NCI-H2171 (cell line): ENCODE measurements around the gene DYNC1LI2.

Experiments used
- DNase-seq: peaks from one replicate; lab custom pipeline; 2025; lab: John Stamatoyannopoulos, UW

Gene DYNC1LI2

DNA sequence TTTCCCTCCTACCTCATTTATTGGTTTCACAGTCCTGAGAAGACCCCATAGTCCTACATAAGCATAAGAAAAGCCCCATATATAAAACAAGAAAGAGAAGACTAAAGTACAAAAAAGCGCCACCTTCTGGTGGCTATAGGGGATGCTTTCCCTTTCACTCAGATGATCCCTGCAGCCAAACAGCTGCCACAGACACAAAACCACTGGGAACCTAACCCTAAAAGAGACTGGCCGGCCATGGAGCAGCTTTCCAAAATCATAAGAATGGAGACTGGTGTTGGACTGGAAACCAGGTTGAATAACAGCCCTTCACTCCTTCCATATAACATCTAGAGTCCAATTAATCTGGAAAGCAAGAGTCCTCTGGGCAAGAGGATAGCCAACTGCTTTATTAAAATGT, 11.4 kb downstream of the DYNC1LI2 start:
- no peak for DNase-seq

DNA sequence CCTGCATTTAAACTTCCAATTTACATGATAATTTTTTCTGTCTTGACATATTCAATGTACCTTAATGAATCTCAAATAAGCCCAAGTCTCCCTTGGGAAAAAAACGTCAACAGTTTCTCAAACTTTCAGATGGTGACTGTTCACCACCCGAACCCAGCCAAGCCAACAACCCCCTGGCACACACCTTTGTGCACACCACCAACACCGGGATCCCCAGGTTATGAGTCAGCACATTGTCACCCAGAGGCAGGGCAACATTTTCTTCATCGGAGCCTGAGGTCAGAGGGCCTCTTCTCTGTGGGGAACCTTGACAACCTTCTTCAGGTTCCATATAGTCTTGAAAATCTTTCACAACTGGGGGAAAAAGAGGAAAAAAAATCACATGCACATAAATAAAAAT, 15.5 kb downstream of the DYNC1LI2 start:
- DNase-seq: no peak

DNA sequence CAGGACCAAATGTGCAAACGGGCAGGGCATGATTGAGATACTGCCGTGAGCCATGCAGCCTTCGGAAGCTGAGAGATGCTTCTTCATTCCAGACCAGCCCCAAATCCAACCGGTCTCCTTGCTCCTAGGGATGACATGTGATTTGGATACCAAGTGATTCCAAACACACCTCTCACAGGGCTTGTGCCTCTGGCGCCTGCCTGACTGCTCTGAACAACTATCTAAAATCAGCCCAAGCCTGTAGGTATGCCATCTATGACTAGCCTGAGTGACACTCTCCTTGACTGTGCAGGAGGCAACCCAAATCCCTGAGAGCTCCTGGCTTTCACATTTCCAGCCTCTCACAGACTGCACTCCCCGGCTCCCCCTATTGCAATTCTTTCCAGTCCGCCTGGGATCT, 20.3 kb downstream of the DYNC1LI2 start:
- no peak for DNase-seq

DNA sequence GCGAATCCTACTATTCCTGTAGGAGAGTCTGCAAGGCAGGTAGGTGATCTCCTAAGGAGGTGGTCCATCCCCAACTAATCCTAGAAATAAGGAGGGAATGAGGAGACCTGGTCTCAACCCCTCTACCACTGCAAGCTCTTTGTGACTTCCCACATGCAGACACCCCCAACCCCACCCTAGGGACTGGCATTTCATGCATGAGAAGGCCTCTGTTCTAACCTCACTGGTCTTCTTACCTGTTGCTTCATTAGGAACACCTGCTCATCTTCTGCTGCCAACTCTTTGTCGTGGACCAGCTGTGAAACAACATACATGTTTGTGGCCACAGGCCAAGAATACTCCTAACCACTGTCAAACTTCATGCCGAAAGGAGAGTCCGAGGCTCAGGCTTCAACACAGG, 22.6 kb downstream of the DYNC1LI2 start:
- DNase-seq: no peak

DNA sequence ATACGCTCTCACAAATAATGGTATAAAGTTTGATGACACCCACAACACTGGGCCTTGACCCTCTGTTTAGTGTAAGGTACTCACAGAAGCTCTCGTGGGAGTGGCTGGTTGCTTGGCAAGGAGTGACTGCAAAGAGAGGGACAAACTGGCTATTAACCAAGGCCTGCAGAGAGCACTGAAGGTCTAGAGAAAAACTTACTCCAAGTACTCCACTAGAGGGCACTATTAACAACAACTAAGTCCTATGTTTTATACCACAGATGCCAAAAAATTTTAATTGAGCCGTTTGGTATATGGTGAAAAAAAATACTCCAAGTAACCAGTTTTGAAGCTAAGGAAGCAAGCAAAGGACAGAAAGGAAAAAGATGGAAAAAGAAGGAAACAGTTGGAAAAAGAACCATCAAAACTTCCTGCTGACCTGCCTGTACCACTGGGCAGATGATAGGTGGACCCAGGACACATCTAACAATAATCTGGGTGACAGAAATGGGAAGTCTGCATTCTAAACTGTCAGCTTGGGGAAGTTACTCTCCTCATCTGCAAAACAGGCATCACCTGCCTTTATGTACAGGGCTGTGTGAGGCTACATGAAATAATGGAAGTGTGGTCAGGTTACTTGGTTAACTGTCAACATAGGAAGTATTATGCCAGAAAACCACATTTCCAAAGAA, 23.2 kb downstream of the DYNC1LI2 start:
- DNase-seq: peak; percentile 22

DNA sequence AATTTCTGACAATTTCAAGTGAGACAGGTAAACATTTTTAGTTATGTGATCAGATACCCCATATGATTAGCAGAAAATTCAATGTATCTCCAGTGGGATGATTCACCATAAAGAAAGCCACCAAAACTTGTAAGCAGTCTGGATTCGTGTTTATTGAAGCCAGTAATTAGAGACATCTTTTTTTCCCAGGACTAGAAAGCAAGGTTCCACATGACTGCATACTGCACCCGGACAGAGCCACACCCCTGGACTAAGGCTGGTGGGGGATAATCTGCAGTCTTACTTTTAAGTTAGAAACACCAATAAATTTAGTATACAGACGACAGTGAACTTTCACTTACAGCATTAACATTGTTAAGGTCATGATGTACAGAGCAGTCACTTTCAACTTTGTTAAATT, 30.6 kb downstream of the DYNC1LI2 start:
- no peak for DNase-seq

DNA sequence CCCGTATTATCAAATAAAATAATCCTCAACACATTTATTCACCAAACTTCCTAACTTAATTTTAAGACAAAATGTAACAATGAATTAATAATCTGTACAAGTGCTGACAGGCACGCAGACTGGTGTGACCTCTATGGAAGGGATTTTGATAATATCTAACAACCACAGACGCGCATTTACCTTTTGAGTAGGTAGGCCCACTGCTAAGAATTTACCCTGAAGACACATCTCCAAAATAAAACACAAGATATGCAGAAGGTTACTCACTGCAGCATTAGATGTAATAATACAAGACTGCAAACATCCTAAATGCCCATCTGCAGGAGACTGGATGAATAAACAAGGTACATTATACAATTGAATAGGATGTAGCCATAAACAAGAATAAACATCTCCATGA, 32.2 kb downstream of the DYNC1LI2 start:
- no peak for DNase-seq

DNA sequence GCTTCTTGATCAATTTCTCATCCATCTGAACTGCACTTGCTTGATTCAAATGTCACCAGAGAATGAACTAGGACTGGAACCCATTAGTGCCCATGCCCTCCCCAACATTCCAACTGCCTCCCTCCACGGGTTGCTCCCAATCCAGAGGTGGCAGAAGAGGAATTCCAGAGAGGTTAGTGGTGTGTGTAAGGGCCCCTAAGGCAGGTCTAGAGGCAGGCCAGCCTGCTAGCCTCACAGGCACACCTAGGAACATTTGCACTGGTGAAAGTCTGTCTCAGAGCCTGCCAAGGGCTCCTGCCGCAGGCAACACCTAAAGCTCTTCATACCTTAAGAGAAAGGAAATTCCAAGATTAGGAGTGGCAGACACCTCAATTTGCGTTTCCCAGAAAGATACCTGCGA, 33.6 kb downstream of the DYNC1LI2 start:
- no peak for DNase-seq

DNA sequence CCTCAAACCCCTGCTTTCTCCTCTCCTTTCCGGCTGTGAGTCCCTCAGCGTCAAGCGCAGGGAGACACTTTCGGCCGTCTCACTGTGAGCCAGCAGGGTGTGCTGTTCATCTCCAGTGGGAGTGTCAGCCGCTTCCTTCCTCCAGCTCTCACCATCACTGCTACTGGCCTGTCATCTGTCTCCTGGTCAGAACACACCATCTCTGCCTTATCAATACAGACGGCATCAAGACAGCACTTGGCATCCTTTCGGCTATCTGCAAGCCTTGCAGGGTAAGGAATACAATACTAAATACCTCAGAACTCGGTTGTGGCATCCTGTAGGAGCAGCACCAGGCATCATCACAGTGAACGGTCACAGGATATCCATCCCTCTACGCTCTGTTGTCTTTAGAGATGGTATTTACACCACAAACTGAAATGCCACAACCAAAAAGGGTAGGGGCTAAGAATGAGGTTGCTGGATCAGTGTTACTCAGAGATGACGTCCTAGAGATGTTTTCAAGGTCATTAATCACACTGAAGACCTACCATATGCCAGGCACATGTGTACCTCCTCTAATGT, 34.2 kb downstream of the DYNC1LI2 start:
- DNase-seq: no peak

DNA sequence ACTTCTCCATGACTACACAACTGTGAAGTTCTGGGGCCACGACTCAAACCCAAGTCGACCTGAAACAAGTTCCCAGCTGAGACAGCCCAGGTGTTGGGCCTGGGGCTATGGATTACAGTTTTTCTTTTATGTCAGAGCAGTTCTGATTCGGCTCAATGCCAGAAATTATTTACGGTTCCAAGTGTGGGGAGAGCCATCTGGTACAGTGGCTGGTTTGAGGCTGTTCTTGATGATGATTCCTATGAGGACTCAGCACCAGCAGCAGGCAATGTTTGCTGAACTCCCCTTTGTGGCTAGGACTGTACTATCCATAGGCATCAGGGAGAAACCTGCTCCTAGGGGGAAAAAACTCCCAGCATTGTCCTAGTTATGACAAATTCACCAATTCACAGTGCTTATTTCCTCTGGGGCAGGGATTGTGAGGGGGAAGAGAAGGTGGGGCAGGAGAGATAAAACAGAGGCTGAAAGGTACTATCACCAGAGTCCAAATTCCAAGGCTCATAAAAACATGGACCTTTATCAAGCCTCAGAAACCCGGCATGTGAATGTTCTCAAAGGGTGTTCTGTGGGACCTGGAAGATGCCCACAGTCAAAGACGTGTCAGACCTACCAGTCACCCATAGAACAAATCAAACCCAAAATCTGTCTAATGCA, 36.6 kb downstream of the DYNC1LI2 start:
- peak; percentile 86 for DNase-seq

DNA sequence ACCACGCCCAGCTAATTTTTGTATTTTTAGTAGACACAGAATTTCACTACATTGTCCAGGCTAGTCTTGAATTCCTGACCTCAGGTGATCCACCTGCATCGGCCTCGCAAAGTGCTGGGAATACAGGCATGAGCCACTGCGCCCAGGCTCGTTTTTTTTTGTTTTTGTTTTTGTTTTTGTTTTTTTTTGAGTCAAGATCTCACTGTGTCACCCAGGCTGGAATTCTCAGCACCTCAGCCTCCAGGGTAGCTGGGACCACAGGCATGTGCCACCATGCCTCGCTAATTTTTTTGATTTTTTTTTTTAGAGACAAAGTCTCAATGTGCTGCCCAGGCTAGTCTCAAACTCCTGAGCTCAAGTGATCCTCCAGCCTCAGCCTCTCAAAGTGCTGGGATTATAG, 37.3 kb downstream of the DYNC1LI2 start:
- DNase-seq: no peak

DNA sequence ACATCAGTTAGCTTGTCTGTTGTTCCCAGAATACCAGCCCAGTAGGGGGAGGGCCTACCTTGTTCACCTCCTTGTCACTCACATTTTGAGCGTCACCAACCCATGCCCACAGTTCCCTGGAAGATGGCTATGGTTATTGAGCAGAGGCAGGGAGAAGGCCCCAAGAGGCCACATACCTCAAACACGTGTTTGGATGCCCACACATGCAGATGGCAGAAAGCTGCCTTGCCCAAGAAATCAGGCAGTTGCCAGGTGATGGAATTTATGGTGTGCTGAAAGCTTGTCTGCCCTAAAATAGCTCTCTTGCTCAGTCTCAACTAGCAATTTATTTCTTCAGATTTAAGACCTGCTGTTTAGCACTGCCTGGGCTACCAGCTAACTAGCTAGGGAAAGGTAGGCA, 38.3 kb downstream of the DYNC1LI2 start:
- DNase-seq: no peak

DNA sequence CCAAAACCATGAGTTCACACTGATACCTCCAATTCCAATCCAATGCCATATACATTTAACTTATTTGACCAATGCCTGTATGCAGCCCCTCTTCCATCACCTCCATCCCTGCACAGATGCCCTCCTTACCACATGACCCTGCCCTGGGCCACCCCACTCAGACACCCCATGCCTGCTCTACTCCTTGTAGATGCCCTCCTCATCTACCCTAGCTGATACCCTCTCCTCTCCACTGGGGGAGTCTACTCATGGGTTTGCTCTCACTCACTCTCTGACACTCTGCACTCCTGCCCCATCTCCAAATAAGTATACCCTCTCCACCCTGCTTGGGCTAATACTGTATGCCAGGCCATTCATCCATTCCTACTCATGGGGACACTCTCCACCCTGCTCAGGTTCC, 38.9 kb downstream of the DYNC1LI2 start:
- DNase-seq: no peak

DNA sequence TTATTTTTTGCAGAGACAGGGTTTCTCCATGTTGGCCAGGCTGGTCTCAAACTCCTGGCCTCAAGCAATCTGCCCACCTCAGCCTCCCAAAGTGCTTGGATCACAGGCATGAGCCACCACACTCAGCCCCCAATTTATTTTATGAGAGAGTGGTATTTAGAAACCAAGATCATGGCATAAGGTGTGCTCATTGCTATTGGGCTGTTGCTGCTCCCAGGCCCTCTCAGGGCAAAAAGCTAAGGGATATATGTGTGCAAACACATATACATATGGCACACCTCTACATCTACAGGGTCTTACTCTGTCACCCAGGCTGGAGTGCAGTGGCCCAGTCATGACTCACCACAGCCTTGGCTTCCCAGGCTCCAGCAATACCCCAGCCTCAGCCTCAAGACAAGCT, 39.8 kb downstream of the DYNC1LI2 start:
- DNase-seq: no peak

DNA sequence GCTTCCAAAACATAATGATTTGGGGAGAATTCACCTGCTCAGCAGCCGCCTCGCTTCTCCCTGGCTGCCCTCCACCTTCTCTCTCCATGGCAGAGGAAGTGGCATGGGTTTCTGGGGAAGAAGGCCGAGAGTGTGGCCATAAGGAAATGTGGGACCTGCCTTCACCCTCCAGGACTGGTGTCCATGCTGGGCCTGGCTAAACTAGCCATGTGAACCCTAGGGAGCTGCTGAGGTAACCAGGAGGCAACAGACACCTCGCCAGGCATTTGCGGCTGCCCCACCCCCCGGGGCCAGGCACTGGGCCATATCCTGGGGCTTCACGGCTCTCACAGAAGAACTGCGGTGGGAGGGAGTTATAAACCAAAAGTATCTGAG, 44.9 kb downstream of the DYNC1LI2 start:
- DNase-seq: no peak

DNA sequence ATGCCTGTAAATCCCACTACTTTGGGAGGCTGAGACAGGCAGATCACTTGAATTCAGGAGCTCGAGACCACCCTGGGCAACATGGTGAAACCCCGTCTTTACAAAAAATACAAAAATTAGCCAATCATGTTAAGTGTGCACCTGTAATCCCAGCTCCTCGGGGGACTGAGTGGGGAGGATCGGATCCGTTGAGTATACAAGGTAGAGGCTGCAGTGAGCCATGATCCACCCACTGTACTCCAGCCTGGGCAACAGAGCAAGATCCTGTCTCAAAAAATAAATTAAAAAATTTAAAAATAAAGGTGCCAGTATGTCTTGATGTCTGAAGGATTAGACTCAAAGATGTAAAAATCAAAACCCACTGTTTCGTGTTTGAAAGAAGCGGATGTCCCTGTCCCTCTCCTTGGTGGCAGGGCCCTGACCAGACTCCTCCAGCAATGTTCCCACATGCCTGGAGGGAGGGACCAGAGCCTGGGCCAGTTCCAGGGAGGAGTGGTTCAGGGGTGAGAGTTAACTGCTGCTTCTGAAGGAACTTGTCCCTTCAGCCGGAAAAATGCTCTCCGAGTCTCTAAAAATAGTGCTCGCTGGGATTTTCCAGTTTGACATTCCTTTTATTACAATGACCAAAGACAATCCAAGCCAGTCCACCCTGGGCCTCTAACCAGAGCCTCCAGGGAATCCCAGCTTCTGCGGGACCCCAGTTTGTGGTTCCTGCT, 45.5 kb downstream of the DYNC1LI2 start:
- DNase-seq: no peak

DNA sequence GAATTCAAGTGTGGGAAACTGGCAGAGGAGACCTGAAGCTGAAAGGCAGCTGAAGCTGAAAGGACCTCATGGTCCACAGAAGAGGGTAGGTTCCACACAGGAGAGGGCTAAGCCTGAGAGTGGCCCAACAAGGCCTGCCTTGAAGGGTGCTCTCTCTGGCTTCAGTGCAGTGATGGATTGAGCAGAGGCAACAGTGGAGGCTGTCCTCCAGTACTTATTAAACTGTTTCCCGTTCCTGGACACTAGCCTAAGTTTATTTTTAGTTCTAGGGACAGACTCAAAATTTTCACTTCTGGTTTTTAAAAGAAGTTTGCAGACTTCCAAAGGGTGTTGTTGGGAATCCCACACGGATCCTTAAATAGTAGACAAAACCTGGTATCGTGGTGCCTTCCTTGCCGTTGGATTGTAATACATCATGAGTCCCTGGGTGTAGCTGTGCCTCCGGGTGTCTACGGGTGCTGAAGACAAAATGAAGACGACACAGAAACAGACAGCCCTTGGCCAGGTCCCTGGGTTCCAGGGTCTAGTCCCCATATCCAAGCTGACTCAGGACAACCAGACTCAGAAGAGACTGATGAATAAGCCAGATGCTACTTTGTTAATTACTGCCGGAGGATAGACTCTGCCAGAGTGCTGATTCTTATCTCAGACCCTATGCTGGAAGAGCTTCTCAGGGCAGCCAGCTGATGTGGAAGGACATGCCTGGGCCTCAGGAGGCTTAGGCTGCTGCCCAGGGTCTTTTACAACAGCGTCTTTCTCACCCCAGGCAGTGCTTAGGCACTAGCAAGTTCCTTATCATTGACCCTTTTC, 47.8 kb downstream of the DYNC1LI2 start:
- DNase-seq: no peak

DNA sequence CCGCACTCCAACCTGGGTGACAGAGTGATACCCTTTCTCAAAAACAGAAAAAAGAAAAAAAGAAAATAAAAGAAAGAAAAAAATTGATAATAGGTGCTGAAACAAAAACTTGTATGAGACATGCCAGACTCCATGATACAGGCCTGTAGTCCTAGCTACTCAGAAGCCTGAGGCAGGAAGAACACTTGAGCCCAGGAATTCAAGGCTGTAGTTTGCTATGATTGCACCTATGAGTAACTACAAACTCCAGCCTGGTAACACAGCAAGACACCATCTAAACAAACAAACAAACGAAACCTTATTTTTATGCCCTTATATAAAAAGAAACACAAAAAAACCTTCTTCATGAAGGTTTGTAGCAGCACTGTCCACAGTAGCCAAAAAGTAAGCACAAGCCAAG, 49.9 kb downstream of the DYNC1LI2 start:
- DNase-seq: no peak

DNA sequence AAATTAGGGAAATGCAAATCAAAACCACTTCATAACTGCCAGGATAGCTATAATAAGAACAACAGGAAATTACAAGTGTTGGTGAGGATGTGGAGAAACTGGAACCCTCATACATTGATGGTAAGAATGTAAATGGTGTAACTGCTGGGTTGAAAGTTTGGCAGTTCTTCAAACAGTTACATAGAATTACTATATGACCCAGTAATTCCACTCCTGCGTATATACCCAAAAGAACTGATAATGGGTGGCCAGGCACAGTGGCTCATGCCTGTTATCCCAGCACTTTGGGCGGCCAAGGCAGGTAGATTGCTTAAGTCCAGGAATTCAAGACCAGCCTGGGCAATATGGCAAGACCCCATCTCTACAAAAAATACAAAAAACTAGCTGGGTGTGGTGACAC, 50.4 kb downstream of the DYNC1LI2 start:
- DNase-seq: no peak

DNA sequence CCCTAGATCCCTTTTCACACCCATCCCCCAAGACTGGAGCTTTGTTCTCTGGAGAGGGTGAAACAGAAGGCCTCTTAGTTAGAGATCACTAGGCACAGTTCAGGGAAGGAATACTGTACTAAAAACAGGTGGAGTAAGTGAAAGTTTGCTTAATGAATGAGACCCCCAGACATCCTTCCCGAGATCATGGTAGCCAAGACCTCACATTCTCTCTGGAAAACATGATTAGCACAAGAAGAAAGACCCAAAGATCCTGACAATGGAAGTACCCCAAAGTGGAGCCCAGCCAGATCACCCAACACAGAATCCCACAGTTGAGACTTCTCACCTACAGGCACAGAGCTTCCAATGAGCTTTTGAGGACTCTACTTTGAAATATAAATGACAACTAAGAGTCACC, 51.5 kb downstream of the DYNC1LI2 start:
- no peak for DNase-seq

DNA sequence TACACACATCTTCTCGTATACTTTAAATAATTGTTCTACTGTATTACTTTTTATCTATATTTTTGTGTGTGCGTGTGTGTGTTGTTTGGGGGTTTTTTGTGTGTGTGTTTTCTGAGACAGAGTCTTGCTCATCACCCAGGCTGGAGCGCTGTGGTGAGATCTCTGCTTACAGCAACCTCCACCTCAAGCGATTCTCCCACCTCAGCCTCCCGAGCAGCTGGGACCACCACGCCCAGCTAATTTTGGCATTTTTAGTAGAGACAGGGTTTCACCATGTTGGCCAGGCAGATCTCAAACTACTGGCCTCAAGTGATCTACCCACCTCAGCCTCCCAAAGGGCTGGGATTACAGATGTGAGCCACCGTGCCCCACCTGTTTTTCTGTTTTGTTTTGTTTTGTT, 53.4 kb downstream of the DYNC1LI2 start:
- no peak for DNase-seq
